Activated CD8-positive, alpha-beta memory T cell treated with anti-CD3 and anti-CD28 coated beads, Interleukin-2, amount 50 U/mL, for 24 hours (primary cell): ENCODE results near the gene KCNJ6.

ENCODE experiments used
- DNase-seq: peaks from one replicate; pipeline ENCODE4 v3.0.0-alpha.2; 2020; ENCODE audit errors: extremely low read depth

KCNJ6 gene

GRCh38 chr21:37904856-37905255 is 11.4 kb downstream of the KCNJ6 start:
- no peak for DNase-seq

DNA sequence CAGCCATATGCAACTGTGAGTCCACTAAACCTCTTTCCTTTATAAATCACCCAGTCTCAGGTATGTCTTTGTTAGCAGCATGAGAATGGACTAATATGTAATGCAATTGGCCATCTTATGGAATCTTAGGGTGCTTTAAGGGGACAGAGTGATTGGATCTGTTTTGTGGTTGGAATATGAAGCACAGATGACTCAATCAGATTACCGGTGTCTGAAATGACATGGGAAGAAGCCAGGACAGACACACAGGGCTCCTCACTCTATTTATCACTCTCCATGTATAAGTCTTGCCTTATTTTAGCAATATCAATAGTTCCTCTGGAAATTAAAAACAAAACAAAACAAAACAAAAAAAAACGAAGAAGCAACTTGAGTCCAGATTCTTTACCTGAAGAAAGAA is 12.9 kb downstream of the KCNJ6 start:
- DNase-seq: no peak

GRCh38 chr21:37899146-37899545 is 17.1 kb downstream of the KCNJ6 start:
- DNase-seq: no peak

GRCh38 chr21:37896788-37897187 is 19.5 kb downstream of the KCNJ6 start:
- DNase-seq: no peak

GRCh38 chr21:37891972-37892371 is 24.3 kb downstream of the KCNJ6 start:
- DNase-seq: no peak

GRCh38 chr21:37888659-37889058 is 27.6 kb downstream of the KCNJ6 start:
- DNase-seq: no peak

DNA sequence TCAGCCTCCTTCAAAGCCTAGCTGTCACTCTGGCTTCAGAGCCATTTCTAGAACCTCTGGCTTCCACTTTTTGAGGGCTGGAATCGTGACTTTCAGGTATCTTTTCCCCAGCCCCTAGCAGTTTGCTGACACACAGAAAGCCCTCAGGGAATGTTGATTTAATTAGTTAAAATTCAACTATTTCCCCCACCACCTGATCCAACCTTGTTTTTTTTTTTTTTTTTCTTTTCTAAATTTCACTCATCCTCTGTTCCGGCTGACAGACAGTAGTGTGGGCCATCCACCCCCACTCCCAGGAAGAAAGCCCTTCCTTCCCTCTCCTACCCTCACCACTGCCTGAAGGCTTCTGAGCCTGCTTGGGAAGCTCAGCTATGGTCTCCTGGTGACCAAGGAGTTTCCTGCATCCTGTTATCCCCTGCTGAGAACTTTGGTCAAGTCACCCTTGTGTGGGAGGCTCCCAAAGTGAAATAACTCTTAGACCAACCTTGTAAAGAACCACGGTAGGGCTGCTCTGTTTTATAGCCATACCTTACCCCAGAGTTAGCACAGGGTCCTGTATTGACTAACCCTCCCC is 29.4 kb downstream of the KCNJ6 start:
- no peak for DNase-seq

DNA sequence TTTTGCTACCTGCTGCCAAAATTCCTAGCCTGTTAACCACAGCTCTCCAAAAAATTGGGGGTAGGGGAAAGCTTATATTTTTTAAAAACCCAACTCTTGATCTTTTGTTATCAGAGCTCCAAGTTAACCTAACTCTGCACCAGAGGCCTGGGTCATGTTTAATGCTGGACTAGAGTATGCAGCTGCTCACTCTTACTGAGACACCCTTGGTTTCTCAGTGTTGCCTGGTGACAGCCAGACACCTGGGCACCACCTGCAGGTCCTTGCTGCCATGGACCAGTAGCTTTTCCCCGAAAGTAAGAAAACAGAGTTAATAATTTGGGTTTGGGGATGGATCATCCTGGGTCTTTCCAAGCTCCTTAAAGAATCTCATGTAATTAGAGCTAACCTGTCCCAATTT is 30.1 kb downstream of the KCNJ6 start:
- no peak for DNase-seq

DNA sequence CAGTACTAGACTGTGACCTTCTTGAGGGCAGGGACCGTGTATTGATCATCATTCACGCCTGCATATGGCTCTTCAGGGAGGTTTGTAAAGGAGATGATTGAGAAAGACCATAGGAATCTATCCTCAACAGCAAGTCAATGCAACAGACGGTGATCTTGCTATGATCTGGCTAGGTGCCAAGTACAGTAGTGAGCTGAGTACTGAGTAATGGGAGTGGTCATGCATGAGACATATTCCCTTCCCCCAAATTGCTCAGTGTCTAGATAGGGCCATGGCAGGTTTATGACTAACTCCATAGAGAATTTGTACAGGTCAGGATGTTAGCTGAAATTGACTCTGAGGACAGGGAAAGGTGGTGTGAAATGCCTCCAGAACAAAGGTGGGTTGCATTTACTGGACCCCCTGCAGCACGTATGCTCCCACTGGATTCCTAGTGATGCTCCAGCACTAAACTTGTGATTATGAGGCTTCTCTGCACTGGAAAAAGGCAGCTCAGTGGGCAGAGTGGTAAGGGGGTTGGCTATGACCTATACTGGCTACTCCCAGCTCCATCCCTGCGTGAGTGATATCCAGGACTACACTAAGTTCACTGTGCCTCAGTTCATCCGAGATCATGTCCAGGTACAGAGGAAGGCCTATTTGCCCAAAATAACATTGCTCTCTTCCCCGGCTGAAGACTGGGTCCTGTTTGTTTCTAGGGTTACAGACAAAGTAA is 37.2 kb downstream of the KCNJ6 start:
- DNase-seq: no peak

GRCh38 chr21:37877888-37878684 is 38.2 kb downstream of the KCNJ6 start:
- DNase-seq: no peak

GRCh38 chr21:37877171-37877570 is 39.1 kb downstream of the KCNJ6 start:
- no peak for DNase-seq

DNA sequence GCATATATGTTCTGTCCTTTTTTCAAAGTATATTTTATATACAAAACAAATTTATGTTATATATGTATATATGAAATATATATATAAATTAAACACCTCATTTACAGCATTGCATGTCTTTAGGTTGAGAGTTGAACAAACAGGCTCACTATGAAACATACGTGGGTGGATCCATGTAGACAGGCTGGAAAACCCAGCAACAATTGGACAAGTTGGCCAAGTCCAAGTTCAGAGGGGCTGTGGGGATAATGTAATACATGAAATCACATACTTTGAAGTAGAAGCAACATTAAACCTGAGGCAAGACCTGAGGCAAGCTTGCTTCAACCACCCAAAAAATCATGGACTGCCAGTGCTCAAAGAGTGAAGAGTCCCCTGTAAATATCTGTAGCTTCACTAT is 39.7 kb downstream of the KCNJ6 start:
- DNase-seq: no peak

- DNase-seq: no peak
Observed at GRCh38 chr21:37874904-37875780, 41.1 kb downstream of the KCNJ6 start.

GRCh38 chr21:37874481-37874880 is 41.8 kb downstream of the KCNJ6 start:
- no peak for DNase-seq

DNA sequence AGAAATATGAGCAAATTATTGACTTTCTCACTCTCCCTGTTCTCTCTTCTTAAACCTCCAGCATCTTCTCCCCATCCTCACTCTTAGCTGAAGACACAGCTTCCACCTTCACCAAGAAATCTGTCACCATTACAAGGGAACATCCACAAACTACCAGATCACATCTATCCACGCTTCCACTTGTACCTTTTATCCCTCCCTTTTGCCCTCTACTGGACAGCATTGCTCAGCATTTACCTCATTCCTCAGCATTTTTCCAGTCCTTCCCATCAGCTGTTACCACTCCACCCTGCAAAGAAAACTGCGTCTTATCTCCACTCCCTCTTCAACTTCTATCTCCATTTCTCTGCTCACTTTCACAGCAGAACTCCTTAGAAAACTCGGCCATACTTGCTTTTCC is 42.6 kb downstream of the KCNJ6 start:
- no peak for DNase-seq

DNA sequence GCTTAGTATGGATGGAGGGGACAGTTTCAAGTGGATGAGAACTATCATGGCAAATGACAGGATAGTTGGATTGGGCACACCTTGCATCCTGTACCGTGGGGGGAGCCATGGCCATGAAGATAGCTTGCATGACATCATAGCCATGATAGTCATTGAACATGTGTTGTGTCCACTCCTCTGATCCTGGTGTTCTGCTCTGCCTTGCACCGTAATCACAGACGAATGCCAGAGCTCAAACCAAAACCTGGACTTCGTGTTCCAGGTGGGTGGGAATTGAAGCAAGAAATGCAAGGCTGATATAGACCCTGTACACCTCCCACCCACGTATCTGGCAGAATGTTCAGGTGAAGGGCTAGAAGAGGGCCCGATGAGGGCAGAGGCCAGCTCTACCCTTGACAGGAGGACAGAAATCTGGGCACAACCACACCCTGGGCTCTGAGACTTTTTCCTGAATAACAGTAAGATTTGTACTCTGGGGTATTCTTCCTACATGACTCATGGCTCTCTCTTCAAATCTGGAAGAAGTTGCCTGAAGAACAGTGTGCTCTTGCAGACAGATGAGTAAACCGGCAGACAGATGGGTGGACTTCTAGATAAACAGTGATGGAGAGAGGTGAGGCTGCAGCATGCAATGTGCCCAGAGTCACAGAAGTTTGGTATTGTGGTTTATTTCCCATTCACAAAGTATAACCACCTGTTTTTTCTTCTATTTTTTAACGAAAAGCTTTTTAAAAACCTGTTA is 45.0 kb downstream of the KCNJ6 start:
- DNase-seq: no peak

GRCh38 chr21:37870221-37870620 is 46.0 kb downstream of the KCNJ6 start:
- no peak for DNase-seq

DNA sequence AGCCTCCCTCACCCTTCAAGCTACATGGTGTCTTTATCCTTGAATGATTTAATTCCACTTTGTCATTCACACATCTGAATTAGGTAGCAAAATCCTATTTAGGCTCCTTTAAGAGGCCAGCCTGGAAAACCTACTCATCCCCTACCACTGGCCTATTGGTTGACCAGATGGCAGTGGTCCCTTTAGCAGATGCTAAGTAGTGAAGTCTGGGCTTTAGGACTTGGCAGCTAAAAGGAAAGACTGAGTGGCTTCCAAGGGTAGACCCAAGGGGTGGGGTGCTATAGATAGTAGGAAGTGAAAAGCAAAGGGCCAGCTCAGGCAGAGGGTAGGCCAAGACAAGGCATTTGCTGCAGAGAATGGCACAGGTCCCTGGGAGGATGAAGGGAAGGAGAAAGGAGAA is 46.6 kb downstream of the KCNJ6 start:
- DNase-seq: no peak

- DNase-seq: no peak
Observed at GRCh38 chr21:37868446-37869295, 47.6 kb downstream of the KCNJ6 start.

DNA sequence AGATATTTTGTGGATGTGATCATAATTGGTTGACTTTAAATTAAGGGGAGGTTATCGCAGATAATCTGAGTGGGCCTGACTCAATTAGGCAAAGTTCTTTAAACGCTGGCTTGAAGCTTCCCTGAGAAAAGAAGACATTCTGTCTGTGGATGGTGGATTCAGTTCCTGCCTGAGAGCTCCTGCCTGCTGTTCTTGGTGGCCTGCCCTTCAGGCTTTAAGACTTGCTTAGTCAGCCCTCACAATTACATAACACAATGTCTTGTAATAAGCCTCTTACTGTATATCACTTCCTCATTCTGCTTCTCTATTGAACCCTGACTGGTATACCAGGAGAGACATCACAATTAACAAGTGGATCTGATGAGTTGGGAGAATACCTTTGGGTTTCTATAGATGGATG is 50.2 kb downstream of the KCNJ6 start:
- no peak for DNase-seq
